ENCODE data around the gene STAB1.

The STAB1 gene

DNA sequence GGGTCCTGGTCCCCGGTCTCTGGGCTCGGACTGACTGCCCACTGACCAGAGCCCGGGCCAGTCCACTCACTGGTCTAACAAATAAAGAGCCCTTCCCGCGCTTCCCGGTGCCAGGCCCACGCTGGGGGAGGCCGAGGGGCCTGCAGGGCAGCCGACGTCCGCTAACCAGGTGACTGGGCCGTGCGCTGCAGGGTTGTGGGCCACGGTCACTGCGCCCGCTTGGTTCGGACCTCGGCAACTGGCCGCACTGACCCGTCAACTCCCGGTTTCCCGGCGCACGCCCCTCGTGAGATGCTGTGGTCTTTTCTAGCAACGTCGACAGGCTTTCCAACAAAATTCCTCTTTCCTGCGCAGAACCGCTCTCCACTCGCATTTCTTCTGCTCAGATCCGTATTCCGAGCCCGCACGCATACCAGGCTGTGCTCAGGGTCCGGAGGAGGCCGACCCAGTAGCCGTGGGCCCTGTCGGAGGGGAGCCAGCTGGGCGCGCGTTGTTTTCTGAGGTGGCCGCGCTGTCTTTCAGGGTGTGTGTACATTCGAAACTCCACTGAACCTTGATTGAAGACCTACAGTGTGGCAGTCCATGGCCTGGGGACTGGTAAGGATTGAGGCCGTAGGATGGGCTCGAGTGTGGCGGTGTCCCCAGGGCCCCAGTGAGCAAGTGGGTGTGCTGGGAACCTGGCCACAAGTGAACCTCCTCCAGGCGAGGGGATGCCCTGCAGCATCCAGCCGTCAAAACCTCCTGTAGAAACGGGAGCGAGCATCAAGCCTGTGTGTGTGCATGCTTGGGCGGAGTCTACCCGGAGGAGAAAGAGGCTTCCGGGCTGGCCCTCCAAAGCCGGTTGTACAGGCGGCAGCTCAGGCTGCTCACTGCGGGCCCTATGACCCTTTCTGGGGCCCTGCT lies 39.4 kb downstream of the STAB1 start:
- Histone ChIP-seq H3K36me3 (ENCODE audit: control insufficient read depth, insufficient read depth, low read length) (peaks cover 15% of the 10 kb centered on the region), H3K9me3 (ENCODE audit: control insufficient read depth, low read length) (no peaks in the 10 kb centered on the region), H3K4me3 (ENCODE audit: extremely low read depth, insufficient read depth, low read length, poor library complexity, severe bottlenecking) (peak overlapping the region; percentile 53), H3K4me1 (ENCODE audit: control insufficient read depth, insufficient read depth, low read length, poor library complexity, severe bottlenecking) (peaks cover 19% of the 10 kb centered on the region), H3K27ac (ENCODE audit: low read depth, low read length, severe bottlenecking) (peak overlapping the region; percentile 16)
- WGBS, 2 experiments (ENCODE audit: insufficient coverage in 2 of 2), result 68 to 73% methylated on average over 48 to 57 of the region's 57 CpGs

DNA sequence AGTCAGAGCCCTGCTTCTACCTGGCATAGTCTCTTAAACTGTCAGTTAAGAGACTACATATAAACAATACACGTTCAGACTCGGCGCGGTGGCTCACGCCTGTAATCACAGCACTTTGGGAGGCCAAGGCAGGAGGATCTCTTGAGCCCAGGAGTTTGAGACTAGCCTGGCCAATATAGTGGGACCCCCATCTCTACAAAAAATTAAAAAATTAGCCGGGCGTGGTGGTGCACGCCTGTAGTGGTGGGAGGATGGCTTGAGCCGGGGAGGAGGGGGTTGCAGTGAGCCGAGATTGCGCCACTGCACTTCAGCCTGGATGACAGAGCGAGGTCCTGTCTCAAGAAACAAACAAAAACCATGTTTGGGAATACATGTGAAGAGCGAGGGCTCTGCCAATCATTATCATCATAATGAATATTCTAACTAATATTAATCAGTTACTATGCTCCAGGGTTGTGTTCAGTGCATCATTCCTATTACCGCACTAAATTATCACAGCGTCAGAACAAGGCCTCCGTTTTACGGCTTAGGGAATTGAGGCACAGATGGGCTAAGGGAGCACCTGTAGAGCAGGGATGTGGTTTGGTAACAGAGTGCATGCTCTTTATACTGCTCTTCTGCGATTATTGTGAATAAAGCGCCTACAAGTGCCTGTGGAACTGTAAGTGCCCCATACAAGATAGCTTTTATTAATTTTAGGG lies 40.4 kb downstream of the STAB1 start:
- Histone ChIP-seq H3K36me3 (ENCODE audit: control insufficient read depth, insufficient read depth, low read length) (peaks cover 17% of the 10 kb centered on the region), H3K9me3 (ENCODE audit: control insufficient read depth, low read length) (no peaks in the 10 kb centered on the region), H3K4me1 (ENCODE audit: control insufficient read depth, insufficient read depth, low read length, poor library complexity, severe bottlenecking) (peaks cover 19% of the 10 kb centered on the region), H3K27ac (ENCODE audit: low read depth, low read length, severe bottlenecking) (peak overlapping the region; percentile 41), H3K4me3 (ENCODE audit: extremely low read depth, insufficient read depth, low read length, poor library complexity, severe bottlenecking) (no peak overlapping the region)
- WGBS, 2 experiments (ENCODE audit: insufficient coverage in 2 of 2), result 89 to 97% methylated on average over 12 to 17 of the region's 19 CpGs

- Histone ChIP-seq H3K27ac (ENCODE audit: low read depth, low read length, severe bottlenecking) (peak overlapping the region; percentile 41), H3K9me3 (ENCODE audit: control insufficient read depth, low read length) (no peaks in the 10 kb centered on the region), H3K4me1 (ENCODE audit: control insufficient read depth, insufficient read depth, low read length, poor library complexity, severe bottlenecking) (peaks cover 19% of the 10 kb centered on the region), H3K4me3 (ENCODE audit: extremely low read depth, insufficient read depth, low read length, poor library complexity, severe bottlenecking) (no peak overlapping the region), H3K36me3 (ENCODE audit: control insufficient read depth, insufficient read depth, low read length) (peaks cover 22% of the 10 kb centered on the region)
- WGBS, 2 experiments (ENCODE audit: insufficient coverage in 2 of 2), result 12 to 33% methylated on average over 6 to 7 of the region's 9 CpGs
Measured at GRCh38 chr3:52536112-52536368, 40.9 kb downstream of the STAB1 start.

- H3K4me1 ChIP-seq (ENCODE audit: control insufficient read depth, insufficient read depth, low read length, poor library complexity, severe bottlenecking), result peaks cover 18% of the 10 kb centered on the region
- 0 to 1% methylated on average over 57 to 62 of the region's 65 CpGs for WGBS, 2 experiments (ENCODE audit: insufficient coverage in 2 of 2)
- H3K4me3 ChIP-seq (ENCODE audit: extremely low read depth, insufficient read depth, low read length, poor library complexity, severe bottlenecking), result peak within 1 kb of the TSS; percentile 75
- no peaks in the 10 kb centered on the region for H3K9me3 ChIP-seq (ENCODE audit: control insufficient read depth, low read length)
- peak within 1 kb of the TSS; percentile 93 for H3K27ac ChIP-seq (ENCODE audit: low read depth, low read length, severe bottlenecking)
- peaks cover 27% of the 10 kb centered on the region for H3K36me3 ChIP-seq (ENCODE audit: control insufficient read depth, insufficient read depth, low read length)
Measured at GRCh38 chr3:52536369-52537164, 41.4 kb downstream of the STAB1 start, which contains the start of gene UQCC5. Gene UQCC5 (plus strand): TSS chr3:52536605. CDS start chr3:52536756, 151 bp downstream.

- Histone ChIP-seq H3K36me3 (ENCODE audit: control insufficient read depth, insufficient read depth, low read length) (peaks cover 33% of the 10 kb centered on the region), H3K27ac (ENCODE audit: low read depth, low read length, severe bottlenecking) (peak overlapping the region; percentile 93), H3K4me1 (ENCODE audit: control insufficient read depth, insufficient read depth, low read length, poor library complexity, severe bottlenecking) (peaks cover 16% of the 10 kb centered on the region), H3K9me3 (ENCODE audit: control insufficient read depth, low read length) (no peaks in the 10 kb centered on the region), H3K4me3 (ENCODE audit: extremely low read depth, insufficient read depth, low read length, poor library complexity, severe bottlenecking) (peak overlapping the region; percentile 75)
- WGBS, 2 experiments (ENCODE audit: insufficient coverage in 2 of 2), result 15 to 25% methylated on average over 1 to 6 of the region's 6 CpGs
Measured at GRCh38 chr3:52537165-52537620, 42.1 kb downstream of the STAB1 start.

- peaks cover 38% of the 10 kb centered on the region for H3K36me3 ChIP-seq (ENCODE audit: control insufficient read depth, insufficient read depth, low read length)
- peak overlapping the region; percentile 75 for H3K4me3 ChIP-seq (ENCODE audit: extremely low read depth, insufficient read depth, low read length, poor library complexity, severe bottlenecking)
- peaks cover 16% of the 10 kb centered on the region for H3K4me1 ChIP-seq (ENCODE audit: control insufficient read depth, insufficient read depth, low read length, poor library complexity, severe bottlenecking)
- no peak overlapping the region for H3K27ac ChIP-seq (ENCODE audit: low read depth, low read length, severe bottlenecking)
- no peaks in the 10 kb centered on the region for H3K9me3 ChIP-seq (ENCODE audit: control insufficient read depth, low read length)
- WGBS, 2 experiments (ENCODE audit: insufficient coverage in 2 of 2), result 77 to 98% methylated on average over 4 to 7 of the region's 7 CpGs
Measured at GRCh38 chr3:52537726-52538421, 42.7 kb downstream of the STAB1 start.

GRCh38 chr3:52539010-52539653 lies 44.0 kb downstream of the STAB1 start:
- H3K36me3 ChIP-seq (ENCODE audit: control insufficient read depth, insufficient read depth, low read length), result peaks cover 51% of the 10 kb centered on the region
- H3K27ac ChIP-seq (ENCODE audit: low read depth, low read length, severe bottlenecking), result no peak overlapping the region
- 93 to 100% methylated on average over 5 of the region's 5 CpGs for WGBS, 2 experiments (ENCODE audit: insufficient coverage in 2 of 2)
- H3K4me1 ChIP-seq (ENCODE audit: control insufficient read depth, insufficient read depth, low read length, poor library complexity, severe bottlenecking), result peaks cover 16% of the 10 kb centered on the region
- no peaks in the 10 kb centered on the region for H3K9me3 ChIP-seq (ENCODE audit: control insufficient read depth, low read length)
- no peak overlapping the region for H3K4me3 ChIP-seq (ENCODE audit: extremely low read depth, insufficient read depth, low read length, poor library complexity, severe bottlenecking)

- no peaks in the 10 kb centered on the region for H3K9me3 ChIP-seq (ENCODE audit: control insufficient read depth, low read length)
- H3K4me1 ChIP-seq (ENCODE audit: control insufficient read depth, insufficient read depth, low read length, poor library complexity, severe bottlenecking), result peaks cover 16% of the 10 kb centered on the region
- H3K36me3 ChIP-seq (ENCODE audit: control insufficient read depth, insufficient read depth, low read length), result peaks cover 69% of the 10 kb centered on the region
- WGBS, 2 experiments (ENCODE audit: insufficient coverage in 2 of 2), result 100% methylated on average over 2 of the region's 2 CpGs; no CpG with 5 or more reads in 1 of the 2 experiments
- H3K4me3 ChIP-seq (ENCODE audit: extremely low read depth, insufficient read depth, low read length, poor library complexity, severe bottlenecking), result no peak overlapping the region
- no peak overlapping the region for H3K27ac ChIP-seq (ENCODE audit: low read depth, low read length, severe bottlenecking)
Measured at GRCh38 chr3:52541050-52541449, 45.9 kb downstream of the STAB1 start.

GRCh38 chr3:52544937-52545336 lies 49.8 kb downstream of the STAB1 start:
- 93 to 97% methylated on average over 4 of the region's 4 CpGs for WGBS, 2 experiments (ENCODE audit: insufficient coverage in 2 of 2)

More at GRCh38 chr3:52544937-52545336, 49.8 kb downstream of the STAB1 start:
- no peak overlapping the region for H3K4me3 ChIP-seq (ENCODE audit: extremely low read depth, insufficient read depth, low read length, poor library complexity, severe bottlenecking)
- peaks cover 86% of the 10 kb centered on the region for H3K36me3 ChIP-seq (ENCODE audit: control insufficient read depth, insufficient read depth, low read length)
- H3K9me3 ChIP-seq (ENCODE audit: control insufficient read depth, low read length), result no peaks in the 10 kb centered on the region
- no peaks in the 10 kb centered on the region for H3K4me1 ChIP-seq (ENCODE audit: control insufficient read depth, insufficient read depth, low read length, poor library complexity, severe bottlenecking)
- peak overlapping the region; percentile 10 for H3K27ac ChIP-seq (ENCODE audit: low read depth, low read length, severe bottlenecking)

All from mesodermal cell (in vitro differentiated cells).